Osteocyte (in vitro differentiated cells): ENCODE data around the gene EIF4G2. TPM values are rescaled to one million over a fixed set of nuclear protein-coding genes. Genes with fewer than 3 reads are reported as not detected.

ENCODE experiments used
- DNase-seq: peaks from one replicate; pipeline ENCODE4 v3.0.0; 2021; ENCODE audit warnings: mixed read lengths; ENCODE audit not compliant: unreplicated experiment; ENCODE audit errors: extremely low spot score
- H3K27ac Mint-ChIP-seq: one replicate; pipeline ENCODE4 v1.8.0; 2021; ENCODE audit warnings: mild to moderate bottlenecking, mixed read lengths; ENCODE audit not compliant: unreplicated experiment
- H3K27me3 Mint-ChIP-seq: one replicate; pipeline ENCODE4 v1.8.0; 2021; ENCODE audit warnings: mixed read lengths; ENCODE audit not compliant: unreplicated experiment
- H3K36me3 Mint-ChIP-seq: one replicate; pipeline ENCODE4 v1.8.0; 2021; ENCODE audit warnings: mixed read lengths; ENCODE audit not compliant: unreplicated experiment
- H3K4me1 Mint-ChIP-seq: one replicate; pipeline ENCODE4 v1.8.0; 2021; ENCODE audit warnings: mixed read lengths; ENCODE audit not compliant: unreplicated experiment
- H3K4me3 Mint-ChIP-seq: one replicate; pipeline ENCODE4 v1.8.0; 2021; ENCODE audit warnings: mild to moderate bottlenecking, moderate library complexity, mixed read lengths; ENCODE audit not compliant: unreplicated experiment
- H3K9me3 Mint-ChIP-seq: one replicate; pipeline ENCODE4 v1.8.0; 2021; ENCODE audit warnings: mixed read lengths; ENCODE audit not compliant: unreplicated experiment
- total RNA-seq: library from RNA; stranded (reverse); gene quantifications from 2 replicates; pipeline ENCODE4 v1.2.1, GENCODE V29; 2021
- TF ChIP-seq, protein P1 (sequence below): fragments of 200-600 bp; sonication (generic); IDR thresholded peaks from 2 replicates; pipeline ENCODE4 v1.5.0; 2021; ENCODE audit warnings: antibody characterized with exemption, mild to moderate bottlenecking, moderate library complexity

Gene EIF4G2
- total RNA-seq, 1 donor from 2014 or later, result 966 TPM

DNA sequence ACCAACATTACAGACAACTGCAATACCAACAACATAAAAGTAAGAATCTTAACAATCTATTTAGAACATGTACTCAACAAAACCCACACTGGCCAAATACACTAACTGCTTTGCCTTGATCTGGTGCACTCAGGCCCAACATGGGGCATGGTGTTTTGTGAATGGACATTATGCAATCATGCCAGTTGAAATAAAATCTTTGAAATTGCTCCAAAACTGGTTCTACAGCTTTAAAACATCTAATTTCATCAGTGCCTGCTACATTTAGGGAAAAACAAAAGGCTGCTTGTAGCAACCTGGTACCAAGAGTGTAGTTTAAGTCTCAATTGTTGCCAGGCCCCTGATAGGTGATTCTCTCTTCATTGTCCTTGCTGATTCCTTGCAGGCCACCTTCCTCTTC lies 61.0 kb downstream of the EIF4G2 start:
- Mint-ChIP-seq H3K4me1 (peaks cover 12% of the 10 kb centered on the region), H3K27ac (no peak overlapping the region), H3K27me3 (no peaks in the 10 kb centered on the region), H3K9me3 (no peaks in the 10 kb centered on the region), H3K36me3 (no peaks in the 10 kb centered on the region), H3K4me3 (no peak overlapping the region)
- TF ChIP-seq, protein P1, sequence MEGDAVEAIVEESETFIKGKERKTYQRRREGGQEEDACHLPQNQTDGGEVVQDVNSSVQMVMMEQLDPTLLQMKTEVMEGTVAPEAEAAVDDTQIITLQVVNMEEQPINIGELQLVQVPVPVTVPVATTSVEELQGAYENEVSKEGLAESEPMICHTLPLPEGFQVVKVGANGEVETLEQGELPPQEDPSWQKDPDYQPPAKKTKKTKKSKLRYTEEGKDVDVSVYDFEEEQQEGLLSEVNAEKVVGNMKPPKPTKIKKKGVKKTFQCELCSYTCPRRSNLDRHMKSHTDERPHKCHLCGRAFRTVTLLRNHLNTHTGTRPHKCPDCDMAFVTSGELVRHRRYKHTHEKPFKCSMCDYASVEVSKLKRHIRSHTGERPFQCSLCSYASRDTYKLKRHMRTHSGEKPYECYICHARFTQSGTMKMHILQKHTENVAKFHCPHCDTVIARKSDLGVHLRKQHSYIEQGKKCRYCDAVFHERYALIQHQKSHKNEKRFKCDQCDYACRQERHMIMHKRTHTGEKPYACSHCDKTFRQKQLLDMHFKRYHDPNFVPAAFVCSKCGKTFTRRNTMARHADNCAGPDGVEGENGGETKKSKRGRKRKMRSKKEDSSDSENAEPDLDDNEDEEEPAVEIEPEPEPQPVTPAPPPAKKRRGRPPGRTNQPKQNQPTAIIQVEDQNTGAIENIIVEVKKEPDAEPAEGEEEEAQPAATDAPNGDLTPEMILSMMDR, result no peak
- no peak for DNase-seq

Other genes with a start within 250 kb of the EIF4G2 start
- 1.5 and 2.1 TPM in 2 replicates for gene LYVE1, start 240.3 kb downstream of the EIF4G2 start, total RNA-seq
- gene IRAG1, start 115.2 kb downstream of the EIF4G2 start, total RNA-seq, result 22.2 and 24.0 TPM in 2 replicates
- 27.7 and 28.0 TPM in 2 replicates for gene CTR9, start 57.7 kb downstream of the EIF4G2 start, total RNA-seq
- 48.0 and 48.6 TPM in 2 replicates for gene ZBED5, start 49.1 kb upstream of the EIF4G2 start, total RNA-seq